ENCODE results near the gene UGT2B7.
"Not testable (repeated sequence)": the region's sequence is repeated elsewhere in the genome, so short reads cannot be mapped to it uniquely, and the experiment has no call there.

Gene UGT2B7

DNA sequence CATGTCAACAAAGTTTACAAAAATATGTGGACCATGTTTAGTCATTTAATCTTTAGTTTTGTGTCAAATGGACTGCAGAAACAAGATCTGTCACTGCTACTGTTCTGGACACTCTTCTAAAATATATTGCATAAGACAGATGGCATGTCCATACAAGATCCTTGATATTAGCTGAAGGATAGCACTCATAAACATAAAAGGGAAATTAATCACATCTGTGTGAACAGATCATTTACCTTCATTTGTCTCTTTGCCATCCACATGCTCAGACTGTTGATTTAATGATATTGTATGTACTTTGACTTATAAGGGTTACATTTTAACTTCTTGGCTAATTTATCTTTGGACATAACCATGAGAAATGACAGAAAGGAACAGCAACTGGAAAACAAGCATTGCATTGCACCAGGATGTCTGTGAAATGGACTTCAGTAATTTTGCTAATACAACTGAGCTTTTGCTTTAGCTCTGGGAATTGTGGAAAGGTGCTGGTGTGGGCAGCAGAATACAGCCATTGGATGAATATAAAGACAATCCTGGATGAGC is at the start of gene UGT2B7:
Gene UGT2B7 (plus strand): TSS at position 364 of the 546 bp plus-strand sequence. CDS start 47 bp downstream, at position 411.
- H3K4me3 Mint-ChIP-seq = no peak within 1 kb of the TSS
- peaks cover 16% of the 10 kb centered on the region for H3K36me3 Mint-ChIP-seq (ENCODE audit: low read depth)
- TF ChIP-seq, protein P1, sequence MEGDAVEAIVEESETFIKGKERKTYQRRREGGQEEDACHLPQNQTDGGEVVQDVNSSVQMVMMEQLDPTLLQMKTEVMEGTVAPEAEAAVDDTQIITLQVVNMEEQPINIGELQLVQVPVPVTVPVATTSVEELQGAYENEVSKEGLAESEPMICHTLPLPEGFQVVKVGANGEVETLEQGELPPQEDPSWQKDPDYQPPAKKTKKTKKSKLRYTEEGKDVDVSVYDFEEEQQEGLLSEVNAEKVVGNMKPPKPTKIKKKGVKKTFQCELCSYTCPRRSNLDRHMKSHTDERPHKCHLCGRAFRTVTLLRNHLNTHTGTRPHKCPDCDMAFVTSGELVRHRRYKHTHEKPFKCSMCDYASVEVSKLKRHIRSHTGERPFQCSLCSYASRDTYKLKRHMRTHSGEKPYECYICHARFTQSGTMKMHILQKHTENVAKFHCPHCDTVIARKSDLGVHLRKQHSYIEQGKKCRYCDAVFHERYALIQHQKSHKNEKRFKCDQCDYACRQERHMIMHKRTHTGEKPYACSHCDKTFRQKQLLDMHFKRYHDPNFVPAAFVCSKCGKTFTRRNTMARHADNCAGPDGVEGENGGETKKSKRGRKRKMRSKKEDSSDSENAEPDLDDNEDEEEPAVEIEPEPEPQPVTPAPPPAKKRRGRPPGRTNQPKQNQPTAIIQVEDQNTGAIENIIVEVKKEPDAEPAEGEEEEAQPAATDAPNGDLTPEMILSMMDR (IDR thresholded peaks at IDR 0.05; ENCODE audit: unreplicated experiment in 3 of 3) = no peak
- H3K9me3 Mint-ChIP-seq = no peaks in the 10 kb centered on the region
- H3K4me1 Mint-ChIP-seq = peaks cover 11% of the 10 kb centered on the region
- peak within 1 kb of the TSS; percentile 67 to 89 (median 71) for H3K27ac Mint-ChIP-seq
- no peaks in the 10 kb centered on the region for H3K27me3 Mint-ChIP-seq (ENCODE audit: low read depth)

DNA sequence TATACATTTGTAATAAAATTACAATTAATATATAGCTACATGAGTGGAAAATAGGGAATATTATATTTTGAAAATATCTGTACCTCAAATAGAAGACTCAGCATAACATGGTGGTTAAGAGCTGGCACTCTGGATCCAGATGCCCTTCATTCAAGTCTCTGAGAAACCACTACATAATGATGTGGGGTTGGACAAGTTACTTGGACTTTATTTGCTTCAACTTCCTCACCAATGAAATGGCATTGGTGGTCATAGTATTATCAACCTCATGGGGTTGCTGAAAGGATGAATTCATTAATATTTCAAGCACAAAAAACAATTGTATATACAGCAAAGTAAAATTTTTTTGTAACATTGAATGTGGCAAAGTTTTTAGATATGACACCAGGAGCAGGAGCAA is 46.4 kb upstream of the UGT2B7 start:
- H3K27me3 Mint-ChIP-seq (ENCODE audit: low read depth) = no peaks in the 10 kb centered on the region
- H3K4me3 Mint-ChIP-seq = peak overlapping the region; percentile 48 to 66 (median 63)
- TF ChIP-seq, protein P1 (IDR thresholded peaks at IDR 0.05; ENCODE audit: unreplicated experiment in 3 of 3) = no peak

GRCh38 chr4:69050853-69051575 is 45.3 kb upstream of the UGT2B7 start:
- peak overlapping the region; percentile 95 to 98 (median 97) for H3K27ac Mint-ChIP-seq
- H3K9me3 Mint-ChIP-seq; H3K36me3 Mint-ChIP-seq (ENCODE audit: low read depth); H3K27me3 Mint-ChIP-seq (ENCODE audit: low read depth): not testable (repeated sequence)
- H3K4me3 Mint-ChIP-seq = peak overlapping the region; percentile 83 to 88 (median 88)
- H3K4me1 Mint-ChIP-seq = peaks cover 11% of the 10 kb centered on the region

More for the DNA sequence above, 46.4 kb upstream of the UGT2B7 start:
- Mint-ChIP-seq H3K4me1 (peaks cover 11% of the 10 kb centered on the region), H3K36me3 (ENCODE audit: low read depth) (peaks cover 4% of the 10 kb centered on the region), H3K9me3 (peaks cover 7% of the 10 kb centered on the region), H3K27ac (peak overlapping the region; percentile 94 to 97 (median 95))

GRCh38 chr4:69051576-69051943 is 44.7 kb upstream of the UGT2B7 start:
- H3K4me3 Mint-ChIP-seq = peak overlapping the region; percentile 83 to 88 (median 88)

GRCh38 chr4:69053309-69053885 is 42.9 kb upstream of the UGT2B7 start:
- Mint-ChIP-seq H3K4me1 (peaks cover 33% of the 10 kb centered on the region), H3K27ac (peak overlapping the region; percentile 47 to 96 (median 84)), H3K4me3 (peak overlapping the region; percentile 78 to 81 (median 79)), H3K36me3 (ENCODE audit: low read depth) (peaks cover 19% of the 10 kb centered on the region)
- not testable (repeated sequence) for H3K27me3 Mint-ChIP-seq (ENCODE audit: low read depth); H3K9me3 Mint-ChIP-seq

More at GRCh38 chr4:69051576-69051943, 44.7 kb upstream of the UGT2B7 start:
- peak overlapping the region; percentile 95 to 98 (median 97) for H3K27ac Mint-ChIP-seq
- TF ChIP-seq, protein P1 (IDR thresholded peaks at IDR 0.05; ENCODE audit: unreplicated experiment in 3 of 3) = no peak
- H3K27me3 Mint-ChIP-seq (ENCODE audit: low read depth) = no peaks in the 10 kb centered on the region
- H3K4me1 Mint-ChIP-seq = peaks cover 17% of the 10 kb centered on the region
- H3K9me3 Mint-ChIP-seq = peaks cover 2% of the 10 kb centered on the region
- H3K36me3 Mint-ChIP-seq (ENCODE audit: low read depth) = peaks cover 9% of the 10 kb centered on the region

DNA sequence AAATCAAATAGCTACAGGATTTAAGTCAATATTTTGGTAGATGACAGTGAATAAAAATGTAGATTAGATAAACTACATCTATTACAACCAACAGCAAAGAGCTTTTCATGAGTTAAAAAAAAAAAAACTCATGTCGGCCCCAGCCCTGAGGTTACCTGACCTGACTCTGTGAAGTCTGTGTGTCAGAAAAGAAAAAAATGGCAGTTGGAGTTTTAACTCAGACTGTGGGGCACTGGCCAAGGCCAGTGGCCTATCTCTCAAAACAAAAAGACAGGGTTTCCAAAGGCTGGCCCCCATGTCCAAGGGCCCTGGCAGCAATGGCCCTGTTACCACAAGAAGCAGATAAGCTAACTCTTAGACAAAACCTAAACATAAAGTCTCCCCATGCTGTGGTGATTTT is 42.2 kb upstream of the UGT2B7 start:
- H3K4me3 Mint-ChIP-seq = peak overlapping the region; percentile 78 to 81 (median 79)
- H3K4me1 Mint-ChIP-seq = peaks cover 38% of the 10 kb centered on the region
- H3K27me3 Mint-ChIP-seq (ENCODE audit: low read depth); H3K9me3 Mint-ChIP-seq: not testable (repeated sequence)
- H3K27ac Mint-ChIP-seq = peak overlapping the region; percentile 47 to 96 (median 84)
- peaks cover 24% of the 10 kb centered on the region for H3K36me3 Mint-ChIP-seq (ENCODE audit: low read depth)

- Mint-ChIP-seq H3K36me3 (ENCODE audit: low read depth) (peaks cover 24% of the 10 kb centered on the region), H3K27ac (peak overlapping the region; percentile 47 to 96 (median 84)), H3K4me3 (peak overlapping the region; percentile 78 to 81 (median 79)), H3K4me1 (peaks cover 38% of the 10 kb centered on the region), H3K9me3 (no peaks in the 10 kb centered on the region), H3K27me3 (ENCODE audit: low read depth) (no peaks in the 10 kb centered on the region)
- TF ChIP-seq, protein P1 (IDR thresholded peaks at IDR 0.05; ENCODE audit: unreplicated experiment in 3 of 3) = no peak
Measured at GRCh38 chr4:69054578-69055200, 41.6 kb upstream of the UGT2B7 start.
